GM10248 (cell line): Measurements from ENCODE around the gene ISOC1.
A peak's percentile ranks its signal among the peaks of the same experiment; 100 is the strongest.

ENCODE experiments used
- CTCF ChIA-PET: fragments of 300-600 bp; sonication (Branson Sonifier 250); formaldehyde crosslinking; extraction: SDS; loops from one replicate; lab custom pipeline; 2021; ENCODE audit warnings: antibody characterized with exemption; lab: Yijun Ruan, JAX
- POLR2A ChIA-PET: fragments of 350-650 bp; sonication (Branson Sonifier 250); formaldehyde crosslinking; extraction: SDS; loops from one replicate; lab custom pipeline; 2020; ENCODE audit warnings: antibody characterized with exemption; lab: Yijun Ruan, JAX
- DNase-seq: peaks from one replicate; pipeline ENCODE4 v3.0.0; 2012; ENCODE audit errors: extremely low spot score
- TF ChIP-seq, protein P1 (sequence below): IDR thresholded peaks from 2 replicates; pipeline ENCODE4 v1.5.1; 2012; ENCODE audit warnings: mild to moderate bottlenecking, low read depth; ENCODE audit errors: extremely low read depth, missing control alignments, control extremely low read depth

Gene ISOC1

DNA sequence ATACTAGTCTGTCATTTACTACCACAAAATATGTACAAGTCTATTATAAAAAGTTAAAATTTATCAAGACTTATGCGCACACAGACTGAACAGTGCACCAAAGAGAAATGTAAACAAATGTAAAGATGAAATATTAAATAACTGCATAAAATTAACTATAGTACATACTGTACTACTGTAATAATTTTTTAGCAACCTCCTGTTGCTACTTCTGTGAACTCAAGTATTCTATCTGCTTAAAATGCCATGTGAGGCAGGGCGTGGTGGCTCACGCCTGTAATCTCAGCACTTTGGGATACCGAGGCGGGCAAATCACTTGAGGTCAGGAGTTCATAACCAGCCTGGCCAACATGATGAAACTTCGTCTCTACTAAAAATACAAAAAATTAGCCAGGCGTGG, 13.8 kb upstream of the ISOC1 start:
- no peak for DNase-seq
- CTCF ChIA-PET: interaction anchor here (1.1 kb wide), 1 partner anchor 14 kb away, joined by 3 read pairs; the partner anchor contains the start of gene ISOC1
- TF ChIP-seq, protein P1, sequence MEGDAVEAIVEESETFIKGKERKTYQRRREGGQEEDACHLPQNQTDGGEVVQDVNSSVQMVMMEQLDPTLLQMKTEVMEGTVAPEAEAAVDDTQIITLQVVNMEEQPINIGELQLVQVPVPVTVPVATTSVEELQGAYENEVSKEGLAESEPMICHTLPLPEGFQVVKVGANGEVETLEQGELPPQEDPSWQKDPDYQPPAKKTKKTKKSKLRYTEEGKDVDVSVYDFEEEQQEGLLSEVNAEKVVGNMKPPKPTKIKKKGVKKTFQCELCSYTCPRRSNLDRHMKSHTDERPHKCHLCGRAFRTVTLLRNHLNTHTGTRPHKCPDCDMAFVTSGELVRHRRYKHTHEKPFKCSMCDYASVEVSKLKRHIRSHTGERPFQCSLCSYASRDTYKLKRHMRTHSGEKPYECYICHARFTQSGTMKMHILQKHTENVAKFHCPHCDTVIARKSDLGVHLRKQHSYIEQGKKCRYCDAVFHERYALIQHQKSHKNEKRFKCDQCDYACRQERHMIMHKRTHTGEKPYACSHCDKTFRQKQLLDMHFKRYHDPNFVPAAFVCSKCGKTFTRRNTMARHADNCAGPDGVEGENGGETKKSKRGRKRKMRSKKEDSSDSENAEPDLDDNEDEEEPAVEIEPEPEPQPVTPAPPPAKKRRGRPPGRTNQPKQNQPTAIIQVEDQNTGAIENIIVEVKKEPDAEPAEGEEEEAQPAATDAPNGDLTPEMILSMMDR: no peak
- POLR2A ChIA-PET: no interaction called here

DNA sequence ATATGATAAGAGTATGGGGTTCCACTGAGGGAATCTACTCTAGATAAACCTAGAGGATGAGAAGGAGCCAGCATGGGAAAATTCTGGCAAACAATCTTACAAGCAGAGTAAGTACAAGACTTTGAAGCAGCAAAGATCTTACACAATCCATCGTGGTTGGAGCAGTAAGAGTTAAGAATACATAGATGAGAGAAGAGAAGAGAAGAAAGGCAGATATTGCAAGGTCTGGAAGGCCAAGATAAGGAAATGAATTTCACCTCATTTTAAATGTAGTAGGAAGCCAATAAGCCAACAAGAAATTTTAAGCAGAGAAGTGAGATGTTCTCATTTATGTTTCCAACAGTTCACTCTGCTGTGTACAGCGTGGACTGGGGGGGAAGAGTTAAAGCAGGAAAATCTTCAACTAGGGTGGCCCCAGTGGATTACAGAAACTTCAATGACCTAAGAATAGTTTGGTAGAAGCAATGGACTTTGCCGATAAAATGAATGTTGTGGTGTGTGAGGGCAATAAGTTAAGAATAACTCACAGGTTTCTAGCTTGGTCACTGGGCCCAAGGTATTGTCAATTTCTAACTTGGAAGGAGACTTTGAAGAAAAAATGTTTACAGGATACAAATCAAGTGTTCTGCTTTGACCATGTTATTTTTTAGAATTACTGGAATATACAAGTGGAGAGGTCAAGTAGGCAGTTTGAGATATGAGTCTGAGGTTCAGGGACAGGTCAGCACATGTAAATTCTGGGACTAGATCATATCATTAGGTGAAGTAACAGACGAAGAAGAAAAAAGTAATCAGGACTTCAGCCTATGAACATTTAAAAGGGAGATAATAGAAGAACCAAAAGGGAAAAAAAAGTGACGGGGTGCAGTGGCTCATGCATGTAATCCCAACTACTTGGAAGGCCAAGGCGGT, 12.1 kb upstream of the ISOC1 start:
- CTCF ChIA-PET: no interaction called here
- POLR2A ChIA-PET: no interaction called here
- DNase-seq: no peak
- TF ChIP-seq, protein P1: no peak

DNA sequence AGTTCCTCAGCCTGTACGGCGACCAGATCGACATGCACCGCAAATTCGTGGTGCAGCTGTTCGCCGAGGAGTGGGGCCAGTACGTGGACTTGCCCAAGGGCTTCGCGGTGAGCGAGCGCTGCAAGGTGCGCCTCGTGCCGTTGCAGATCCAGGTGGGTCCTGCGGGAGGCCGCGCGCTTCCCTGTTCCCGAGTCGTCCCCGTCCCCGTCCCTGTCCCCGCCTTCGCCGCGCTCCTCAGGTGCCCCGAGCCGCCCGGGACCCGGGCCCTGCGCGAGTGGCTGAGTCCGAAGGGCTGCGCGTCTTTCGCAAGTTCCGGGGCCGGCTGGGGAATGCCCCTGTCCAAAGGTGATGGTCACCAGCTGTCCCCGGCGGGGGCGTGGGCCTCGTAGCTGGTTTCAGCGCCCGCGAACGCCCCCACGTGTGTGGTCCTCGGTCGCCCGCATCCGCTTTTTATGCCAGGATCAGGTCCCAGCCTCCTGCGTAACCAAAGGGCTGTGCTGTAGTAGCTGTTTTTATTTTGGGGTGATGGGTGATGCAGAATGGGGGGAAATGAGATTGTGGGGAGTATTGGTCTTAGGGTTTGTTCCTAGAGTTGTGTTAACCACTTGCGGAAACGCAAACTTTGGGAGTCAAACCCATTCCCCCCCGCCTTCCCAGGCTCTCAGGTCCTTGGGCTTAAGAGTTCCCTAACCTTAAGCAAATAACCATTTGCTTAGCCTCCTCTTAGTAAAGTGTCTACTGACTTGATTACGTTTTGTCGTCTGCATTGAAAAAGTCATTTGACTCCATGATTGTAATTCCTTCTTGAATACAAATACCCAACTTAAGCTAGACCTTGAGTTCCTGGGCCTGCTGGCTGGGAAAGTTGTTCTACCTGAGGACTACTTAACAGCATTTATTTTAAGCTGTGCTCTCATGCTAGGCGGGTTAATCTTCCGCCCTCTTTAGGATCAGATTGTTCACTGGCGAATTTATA, 663 bp downstream of the ISOC1 start:
- peak; percentile 74 for DNase-seq
- ChIA-PET CTCF (interaction anchor here (0.9 to 7.8 kb wide), 14 partner anchors 8 to 673 kb away, joined by 3 to 66 read pairs (median 4); no protein-coding TSS in a partner anchor), POLR2A (interaction anchor here (0.9 to 1.0 kb wide), 2 partner anchors 25 to 31 kb away, joined by 3 to 5 read pairs; no protein-coding TSS in a partner anchor)
- TF ChIP-seq, protein P1: peak; percentile 14

DNA sequence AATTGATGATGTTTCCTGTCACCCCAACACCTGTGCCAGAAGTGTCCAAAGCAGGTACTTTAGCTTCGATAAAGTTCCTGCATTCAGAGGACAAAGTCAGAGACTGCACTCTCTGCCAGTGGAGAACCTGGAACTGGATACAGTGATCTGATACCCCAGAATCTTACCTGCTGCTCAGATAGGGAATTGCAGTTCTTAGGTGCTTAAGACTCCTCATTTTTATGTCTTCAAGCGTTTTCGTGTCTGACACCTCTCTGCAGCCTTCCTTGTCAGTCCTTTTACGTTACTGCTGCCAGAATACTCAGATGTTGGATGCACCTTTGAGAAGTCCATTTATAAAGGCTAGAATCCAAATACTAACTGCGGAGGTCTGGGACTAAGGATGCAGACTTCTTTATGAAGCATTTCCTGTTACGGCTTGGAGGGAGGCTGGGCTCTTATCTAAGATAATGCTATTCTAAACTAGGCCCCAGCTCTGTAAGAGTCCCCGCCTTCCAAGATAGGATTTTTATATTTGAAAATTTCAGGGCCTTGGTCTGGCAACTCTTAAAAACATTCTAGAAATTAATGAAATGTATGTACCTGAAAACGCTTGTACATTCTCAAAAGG, 1.9 kb downstream of the ISOC1 start:
- ChIA-PET POLR2A (no interaction called here), CTCF (interaction anchor here (2.2 to 7.8 kb wide), 4 partner anchors 9 to 29 kb away, joined by 9 to 66 read pairs (median 14); no protein-coding TSS in a partner anchor)
- TF ChIP-seq, protein P1: no peak
- DNase-seq: no peak

DNA sequence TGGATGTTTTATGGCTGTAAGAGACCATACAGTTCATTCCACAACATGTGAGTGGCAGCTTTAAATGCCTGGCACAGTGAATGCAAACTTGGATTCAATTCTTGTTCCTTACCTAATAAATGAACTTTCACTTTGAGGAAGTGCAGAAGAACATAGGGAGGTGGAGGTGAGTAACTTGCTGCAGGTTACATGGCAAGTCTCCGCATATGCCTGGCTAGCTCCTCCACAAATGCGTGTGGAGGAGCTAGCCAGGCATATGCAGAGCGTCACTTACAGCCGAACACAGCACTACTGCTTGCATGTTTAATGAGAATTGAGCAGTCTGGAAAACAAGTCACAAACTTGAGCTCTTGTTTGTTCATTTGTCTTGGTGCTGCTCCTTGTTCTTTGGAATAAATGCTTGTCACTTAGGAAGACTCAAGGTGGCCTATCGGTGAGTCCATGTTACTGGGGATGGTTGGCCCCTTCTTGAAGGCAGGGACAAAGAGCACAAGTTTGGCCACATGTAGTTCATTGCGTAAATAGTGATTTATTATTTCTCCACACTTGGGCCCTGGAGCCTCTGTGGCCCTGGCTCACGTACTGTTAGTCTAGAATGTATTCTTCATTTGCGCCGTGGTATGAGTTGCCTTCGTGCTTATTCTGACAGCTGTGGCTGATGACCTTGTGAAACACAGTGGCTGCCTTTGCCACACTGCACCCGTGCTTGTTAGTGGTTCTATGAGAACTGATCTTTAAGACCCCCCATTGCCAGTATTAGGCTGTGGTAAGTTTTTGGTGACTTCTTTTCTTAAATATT, 3.1 kb downstream of the ISOC1 start:
- ChIA-PET CTCF (interaction anchor here (0.7 to 7.8 kb wide), 7 partner anchors 8 to 40 kb away, joined by 3 to 66 read pairs (median 5); no protein-coding TSS in a partner anchor), POLR2A (no interaction called here)
- no peak for DNase-seq
- TF ChIP-seq, protein P1: no peak
